ENCODE results near the gene C20orf173. TPM values are rescaled to one million over a fixed set of nuclear protein-coding genes. Genes with fewer than 3 reads are reported as not detected.

C20orf173 gene
- total RNA-seq (2014; rRNA removed; shearing (Covaris generic)): not detected in 2 replicates

DNA sequence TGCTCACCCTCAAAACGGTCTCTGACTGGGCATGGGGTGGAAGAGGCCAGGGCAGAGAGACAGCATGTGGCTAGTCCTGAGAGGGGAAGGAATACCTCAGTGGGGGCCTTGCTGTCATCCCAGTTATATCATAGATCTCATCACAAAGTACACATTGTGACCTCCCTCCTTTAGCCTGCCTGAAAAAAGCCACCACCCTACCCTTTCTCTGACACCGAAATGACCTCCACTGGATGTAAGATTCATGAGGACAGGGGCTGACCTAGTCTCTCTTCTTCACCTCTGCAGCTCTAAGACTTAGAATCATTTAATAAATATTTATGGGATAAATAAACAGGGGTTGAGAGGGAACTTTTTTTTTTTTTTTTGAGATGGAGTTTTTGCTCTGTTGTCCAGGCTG lies at the start of gene C20orf173:
Gene C20orf173 (minus strand): TSS at position 101 of the 400 bp plus-strand sequence. CDS start 279 bp downstream, outside the sequence.
- no peaks in the 10 kb centered on the region for H3K27me3 ChIP-seq (ENCODE audit: control insufficient read depth, insufficient read depth, low read length)
- no peak for DNase-seq
- no peak within 1 kb of the TSS for H3K4me3 ChIP-seq (ENCODE audit: insufficient read depth, low read depth, low read length)
- H3K36me3 ChIP-seq (replicated peaks; ENCODE audit: control insufficient read depth, insufficient read depth, low read length): no peaks in the 10 kb centered on the region

DNA sequence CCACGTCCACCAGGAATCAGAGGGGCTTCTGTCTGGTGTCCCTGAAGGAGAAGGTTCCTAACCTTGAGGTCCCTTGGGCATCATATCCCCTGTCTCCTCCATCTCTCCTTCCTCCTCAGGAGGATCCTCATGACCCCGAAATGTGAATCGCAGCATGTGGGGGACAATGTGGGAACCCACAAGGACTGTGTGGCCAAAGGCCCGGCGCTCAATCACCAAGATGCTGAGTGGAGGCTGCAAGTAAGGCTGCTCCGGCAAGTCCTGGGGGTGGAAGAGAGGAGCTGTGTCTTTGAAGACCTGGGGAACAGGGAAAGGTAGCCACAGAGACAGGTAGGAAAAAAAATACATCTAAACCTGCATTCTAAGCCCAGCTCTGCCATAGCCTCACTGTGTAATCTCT lies 49.7 kb upstream of the C20orf173 start:
- Histone ChIP-seq H3K36me3 (replicated peaks; ENCODE audit: control insufficient read depth, insufficient read depth, low read length) (no peaks in the 10 kb centered on the region), H3K4me3 (ENCODE audit: insufficient read depth, low read depth, low read length) (no peak overlapping the region), H3K27me3 (ENCODE audit: control insufficient read depth, insufficient read depth, low read length) (no peaks in the 10 kb centered on the region)
- no peak for DNase-seq

DNA sequence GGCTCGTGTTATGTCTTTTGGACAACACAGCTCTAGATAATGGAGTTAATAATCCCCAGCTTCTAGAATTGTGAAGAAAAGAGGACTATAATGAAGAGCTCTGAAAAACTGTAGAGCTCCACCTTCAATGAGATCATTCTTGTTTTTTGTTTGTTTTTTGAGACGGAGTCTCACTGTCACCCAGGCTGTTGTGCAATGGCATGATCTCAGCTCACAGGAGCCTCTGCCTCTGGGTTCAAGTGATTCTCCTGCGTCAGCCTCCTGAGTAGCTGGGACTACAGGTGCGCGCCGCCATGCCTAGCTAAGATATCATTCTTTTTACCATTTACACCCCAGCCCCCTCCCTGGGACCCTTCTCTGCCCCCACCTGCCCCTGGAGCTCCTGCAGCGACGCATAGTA lies 49.0 kb upstream of the C20orf173 start:
- Histone ChIP-seq H3K4me3 (ENCODE audit: insufficient read depth, low read depth, low read length) (no peak overlapping the region), H3K36me3 (replicated peaks; ENCODE audit: control insufficient read depth, insufficient read depth, low read length) (no peaks in the 10 kb centered on the region), H3K27me3 (ENCODE audit: control insufficient read depth, insufficient read depth, low read length) (no peaks in the 10 kb centered on the region)
- no peak for DNase-seq

DNA sequence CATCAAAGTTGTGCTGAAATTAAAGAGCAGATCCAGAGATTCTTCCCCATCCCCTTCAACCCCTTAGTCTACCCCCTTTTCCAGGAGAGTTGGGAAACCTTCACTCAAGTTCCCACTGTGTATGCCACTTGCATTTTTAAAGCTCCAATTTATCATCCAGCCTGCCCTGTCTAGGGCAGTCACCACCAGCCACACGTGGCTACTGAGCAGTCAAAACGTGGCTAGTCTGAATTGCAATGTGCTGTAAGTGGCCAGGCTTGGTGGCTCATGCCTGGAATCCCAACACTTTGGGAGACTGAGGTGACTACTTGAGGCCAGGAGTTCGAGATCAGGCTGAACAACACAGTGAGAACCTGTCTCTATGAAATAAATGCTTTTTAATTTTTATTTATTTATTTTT lies 47.4 kb upstream of the C20orf173 start:
- no peaks in the 10 kb centered on the region for H3K36me3 ChIP-seq (replicated peaks; ENCODE audit: control insufficient read depth, insufficient read depth, low read length)
- no peaks in the 10 kb centered on the region for H3K27me3 ChIP-seq (ENCODE audit: control insufficient read depth, insufficient read depth, low read length)
- no peak overlapping the region for H3K4me3 ChIP-seq (ENCODE audit: insufficient read depth, low read depth, low read length)
- DNase-seq: no peak

- H3K27me3 ChIP-seq (ENCODE audit: control insufficient read depth, insufficient read depth, low read length): no peaks in the 10 kb centered on the region
- no peak overlapping the region for H3K4me3 ChIP-seq (ENCODE audit: insufficient read depth, low read depth, low read length)
- no peak for DNase-seq
- no peaks in the 10 kb centered on the region for H3K36me3 ChIP-seq (replicated peaks; ENCODE audit: control insufficient read depth, insufficient read depth, low read length)
Measured at GRCh38 chr20:35575958-35576357, 46.5 kb upstream of the C20orf173 start.

DNA sequence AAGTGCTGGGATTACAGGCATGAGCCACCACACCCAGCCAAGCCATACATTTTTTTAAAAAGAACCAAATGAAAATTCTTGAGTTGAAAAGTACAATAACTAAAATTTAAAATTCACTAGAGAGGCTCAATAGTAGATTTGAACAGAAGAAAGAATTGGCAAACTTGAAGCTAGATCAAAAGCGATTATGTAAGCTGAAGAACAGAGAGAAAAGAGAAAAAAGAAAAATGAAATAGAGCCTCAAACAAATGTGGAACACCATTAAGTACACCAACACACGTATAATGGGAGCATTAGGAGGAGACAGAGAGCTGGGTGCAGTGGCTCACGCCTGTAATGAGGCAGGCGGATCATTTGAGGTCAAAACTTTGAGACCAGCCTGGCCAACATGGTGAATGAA lies 43.4 kb upstream of the C20orf173 start:
- Histone ChIP-seq H3K4me3 (ENCODE audit: insufficient read depth, low read depth, low read length) (no peak overlapping the region), H3K27me3 (ENCODE audit: control insufficient read depth, insufficient read depth, low read length) (no peaks in the 10 kb centered on the region), H3K36me3 (replicated peaks; ENCODE audit: control insufficient read depth, insufficient read depth, low read length) (no peaks in the 10 kb centered on the region)
- DNase-seq: no peak

DNA sequence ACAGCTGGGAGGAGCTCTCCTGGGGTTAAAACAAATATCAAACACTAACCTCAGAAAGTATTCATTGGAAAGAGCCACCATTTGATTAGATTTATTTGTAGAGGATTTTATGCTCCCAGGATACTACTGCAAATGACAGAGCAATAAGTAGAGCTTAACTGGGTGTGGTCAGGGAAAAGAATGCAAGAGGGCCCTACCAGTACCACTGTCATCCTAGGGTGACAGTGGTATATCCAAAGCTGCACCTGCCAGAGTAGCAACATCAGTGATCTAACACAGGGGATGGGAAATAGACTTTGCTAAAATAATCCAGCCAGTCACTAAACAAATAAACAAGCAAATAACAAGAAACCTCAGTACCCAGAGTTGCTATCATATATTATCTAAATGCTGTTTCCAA lies 42.1 kb upstream of the C20orf173 start:
- Histone ChIP-seq H3K4me3 (ENCODE audit: insufficient read depth, low read depth, low read length) (no peak overlapping the region), H3K36me3 (replicated peaks; ENCODE audit: control insufficient read depth, insufficient read depth, low read length) (no peaks in the 10 kb centered on the region), H3K27me3 (ENCODE audit: control insufficient read depth, insufficient read depth, low read length) (no peaks in the 10 kb centered on the region)
- no peak for DNase-seq

- no peaks in the 10 kb centered on the region for H3K27me3 ChIP-seq (ENCODE audit: control insufficient read depth, insufficient read depth, low read length)
- H3K4me3 ChIP-seq (ENCODE audit: insufficient read depth, low read depth, low read length): no peak overlapping the region
- DNase-seq: peak; percentile 75
- H3K36me3 ChIP-seq (replicated peaks; ENCODE audit: control insufficient read depth, insufficient read depth, low read length): no peaks in the 10 kb centered on the region
Measured at GRCh38 chr20:35568645-35569044, 39.2 kb upstream of the C20orf173 start.

DNA sequence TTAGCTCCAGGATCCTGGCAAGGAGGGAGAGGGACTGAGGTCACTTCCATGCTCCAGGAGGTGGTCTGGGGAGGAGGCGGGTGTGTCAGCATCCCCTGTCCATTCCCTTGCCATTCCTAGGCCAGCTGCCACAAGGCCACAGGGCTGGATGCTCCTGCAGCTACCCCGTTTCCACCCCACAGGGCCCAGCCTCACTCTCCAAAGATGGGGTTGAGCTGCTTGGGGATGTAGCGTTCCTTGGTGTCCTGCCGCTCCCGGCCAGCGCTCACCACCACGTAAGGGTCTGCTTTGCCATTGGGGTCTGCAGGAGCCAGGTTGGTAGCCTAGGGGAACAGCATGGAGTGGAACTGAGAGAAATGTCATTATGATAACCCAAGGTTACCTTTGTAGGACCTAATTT lies 35.5 kb upstream of the C20orf173 start:
- Histone ChIP-seq H3K36me3 (replicated peaks; ENCODE audit: control insufficient read depth, insufficient read depth, low read length) (no peaks in the 10 kb centered on the region), H3K4me3 (ENCODE audit: insufficient read depth, low read depth, low read length) (no peak overlapping the region), H3K27me3 (ENCODE audit: control insufficient read depth, insufficient read depth, low read length) (no peaks in the 10 kb centered on the region)
- no peak for DNase-seq

GRCh38 chr20:35563834-35564233 lies 34.4 kb upstream of the C20orf173 start:
- H3K27me3 ChIP-seq (ENCODE audit: control insufficient read depth, insufficient read depth, low read length): no peaks in the 10 kb centered on the region
- H3K36me3 ChIP-seq (replicated peaks; ENCODE audit: control insufficient read depth, insufficient read depth, low read length): no peaks in the 10 kb centered on the region
- no peak overlapping the region for H3K4me3 ChIP-seq (ENCODE audit: insufficient read depth, low read depth, low read length)
- no peak for DNase-seq

DNA sequence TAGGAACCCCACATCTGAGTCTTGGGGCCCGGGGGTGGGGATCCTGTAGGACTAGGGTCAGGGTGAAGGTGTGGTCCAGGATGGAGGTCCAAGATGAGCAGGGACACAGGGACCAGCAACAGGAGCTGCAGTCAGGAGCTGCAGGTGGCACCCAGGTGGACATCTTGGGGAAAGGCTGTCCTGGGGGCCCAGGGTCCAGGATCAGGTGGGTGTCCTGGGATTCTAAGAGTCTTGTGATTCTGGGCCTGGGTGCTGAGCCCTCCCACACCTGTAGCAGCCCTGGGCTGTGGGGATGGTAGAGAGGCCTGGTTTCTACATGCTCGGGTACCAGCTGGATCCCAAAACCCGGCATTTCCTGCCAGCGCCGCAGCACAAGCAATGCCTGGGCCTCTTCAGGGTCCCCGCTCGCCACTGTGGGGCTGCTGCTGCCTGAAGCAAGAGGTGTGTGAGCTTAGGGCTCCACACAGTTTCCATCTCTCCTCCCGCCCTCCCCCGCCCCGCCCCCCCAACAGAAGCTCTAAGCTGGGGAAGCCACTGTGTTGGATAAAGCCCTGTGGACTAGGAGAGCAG lies 33.2 kb upstream of the C20orf173 start:
- DNase-seq: no peak
- H3K4me3 ChIP-seq (ENCODE audit: insufficient read depth, low read depth, low read length): no peak overlapping the region
- peaks cover 2% of the 10 kb centered on the region for H3K36me3 ChIP-seq (replicated peaks; ENCODE audit: control insufficient read depth, insufficient read depth, low read length)
- H3K27me3 ChIP-seq (ENCODE audit: control insufficient read depth, insufficient read depth, low read length): no peaks in the 10 kb centered on the region

GRCh38 chr20:35561671-35562070 lies 32.2 kb upstream of the C20orf173 start:
- Histone ChIP-seq H3K4me3 (ENCODE audit: insufficient read depth, low read depth, low read length) (no peak overlapping the region), H3K27me3 (ENCODE audit: control insufficient read depth, insufficient read depth, low read length) (no peaks in the 10 kb centered on the region), H3K36me3 (replicated peaks; ENCODE audit: control insufficient read depth, insufficient read depth, low read length) (peaks cover 5% of the 10 kb centered on the region)
- DNase-seq: peak; percentile 78

- no peak overlapping the region for H3K4me3 ChIP-seq (ENCODE audit: insufficient read depth, low read depth, low read length)
- no peaks in the 10 kb centered on the region for H3K27me3 ChIP-seq (ENCODE audit: control insufficient read depth, insufficient read depth, low read length)
- DNase-seq: peak; percentile 80
- H3K36me3 ChIP-seq (replicated peaks; ENCODE audit: control insufficient read depth, insufficient read depth, low read length): peaks cover 9% of the 10 kb centered on the region
Measured at GRCh38 chr20:35561268-35561667, 31.8 kb upstream of the C20orf173 start.

- no peak overlapping the region for H3K4me3 ChIP-seq (ENCODE audit: insufficient read depth, low read depth, low read length)
- no peaks in the 10 kb centered on the region for H3K27me3 ChIP-seq (ENCODE audit: control insufficient read depth, insufficient read depth, low read length)
- H3K36me3 ChIP-seq (replicated peaks; ENCODE audit: control insufficient read depth, insufficient read depth, low read length): peaks cover 13% of the 10 kb centered on the region
- DNase-seq: peak; percentile 32
Measured at GRCh38 chr20:35560541-35560940, 31.1 kb upstream of the C20orf173 start.

DNA sequence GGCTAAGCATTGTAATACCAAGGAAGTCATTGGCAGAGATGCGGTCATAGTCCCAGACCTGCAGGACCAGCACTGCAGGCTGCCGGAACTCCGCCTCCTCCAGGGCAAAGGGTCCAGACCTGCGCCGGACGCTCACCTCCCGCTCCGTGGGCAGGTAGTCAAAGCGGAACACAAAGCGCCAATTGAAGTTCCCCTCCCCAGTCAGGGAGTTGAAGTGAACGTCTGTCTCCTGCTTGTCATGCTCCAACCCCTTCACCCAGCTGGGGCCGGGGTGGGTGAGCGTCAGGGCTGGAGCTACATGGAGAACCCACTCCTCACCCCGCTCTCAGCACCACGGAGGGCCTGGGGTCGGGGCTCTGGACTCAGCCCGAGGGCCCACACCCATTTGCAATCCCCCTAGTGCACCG lies 30.7 kb upstream of the C20orf173 start:
- peak; percentile 58 for DNase-seq
- H3K36me3 ChIP-seq (replicated peaks; ENCODE audit: control insufficient read depth, insufficient read depth, low read length): peaks cover 18% of the 10 kb centered on the region
- peak overlapping the region; percentile 21; the same call in 1 of the 2 replicates for H3K4me3 ChIP-seq (ENCODE audit: insufficient read depth, low read depth, low read length)
- H3K27me3 ChIP-seq (ENCODE audit: control insufficient read depth, insufficient read depth, low read length): no peaks in the 10 kb centered on the region

Measured in H7 (cell line).